ENCODE data around the gene ATXN2.

The ATXN2 gene

GRCh38 chr12:111426344-111427185 is 172.6 kb downstream of the ATXN2 start:
- TF ChIP-seq TCF12 (IDR thresholded peaks at IDR 0.05; ENCODE audit: low read depth) (no peak), TEAD4 (IDR thresholded peaks at IDR 0.05) (no peak)

- TF ChIP-seq REST (IDR thresholded peaks at IDR 0.05; ENCODE audit: low read depth) (no peak), TAF1 (IDR thresholded peaks at IDR 0.05; ENCODE audit: low read depth) (no peak), TEAD4 (IDR thresholded peaks at IDR 0.05) (no peak), USF1 (IDR thresholded peaks at IDR 0.05) (no peak), EP300 (IDR thresholded peaks at IDR 0.05; ENCODE audit: borderline replicate concordance) (no peak), NFIC (IDR thresholded peaks at IDR 0.05) (no peak), FOXM1 (IDR thresholded peaks at IDR 0.05; ENCODE audit: borderline replicate concordance, low read depth) (no peak), EGR1 (IDR thresholded peaks at IDR 0.05) (no peak), CREB1 (IDR thresholded peaks at IDR 0.05; ENCODE audit: low read depth) (no peak), RAD21 (IDR thresholded peaks at IDR 0.05; ENCODE audit: low read depth) (no peak)
Measured at GRCh38 chr12:111425655-111426054, 173.5 kb downstream of the ATXN2 start.

- no peak for TF ChIP-seq EGR1 (IDR thresholded peaks at IDR 0.05)
- TF ChIP-seq REST (IDR thresholded peaks at IDR 0.05; ENCODE audit: low read depth), result no peak
Measured at GRCh38 chr12:111424793-111425251, 174.3 kb downstream of the ATXN2 start.

- TF ChIP-seq USF1 (IDR thresholded peaks at IDR 0.05) (no peak), TEAD4 (IDR thresholded peaks at IDR 0.05) (no peak), YY1 (IDR thresholded peaks at IDR 0.05; ENCODE audit: low read depth) (no peak), ZBTB7A (IDR thresholded peaks at IDR 0.05; ENCODE audit: low read depth) (no peak), TAF1 (IDR thresholded peaks at IDR 0.05; ENCODE audit: low read depth) (no peak), RAD21 (IDR thresholded peaks at IDR 0.05; ENCODE audit: low read depth) (no peak)
Measured at GRCh38 chr12:111424189-111424792, 174.8 kb downstream of the ATXN2 start.

- no peak for TF ChIP-seq EGR1 (IDR thresholded peaks at IDR 0.05)
- TF ChIP-seq TAF1 (IDR thresholded peaks at IDR 0.05; ENCODE audit: low read depth), result no peak
- TF ChIP-seq TEAD4 (IDR thresholded peaks at IDR 0.05), result no peak
- TF ChIP-seq MAX (IDR thresholded peaks at IDR 0.05), result no peak
Measured at GRCh38 chr12:111420494-111420893, 178.6 kb downstream of the ATXN2 start.

GRCh38 chr12:111419784-111420183 is 179.3 kb downstream of the ATXN2 start:
- TF ChIP-seq CEBPB (IDR thresholded peaks at IDR 0.05) (no peak), TAF1 (IDR thresholded peaks at IDR 0.05; ENCODE audit: low read depth) (no peak), MAX (IDR thresholded peaks at IDR 0.05) (no peak), CREB1 (IDR thresholded peaks at IDR 0.05; ENCODE audit: low read depth) (no peak), NFIC (IDR thresholded peaks at IDR 0.05) (no peak), REST (IDR thresholded peaks at IDR 0.05; ENCODE audit: low read depth) (no peak), EGR1 (IDR thresholded peaks at IDR 0.05) (no peak), EP300 (IDR thresholded peaks at IDR 0.05; ENCODE audit: borderline replicate concordance) (no peak), RAD21 (IDR thresholded peaks at IDR 0.05; ENCODE audit: low read depth) (no peak), TCF12 (IDR thresholded peaks at IDR 0.05; ENCODE audit: low read depth) (no peak), ZBTB7A (IDR thresholded peaks at IDR 0.05; ENCODE audit: low read depth) (no peak), TEAD4 (IDR thresholded peaks at IDR 0.05) (no peak), FOXM1 (IDR thresholded peaks at IDR 0.05; ENCODE audit: borderline replicate concordance, low read depth) (no peak)

All from Ishikawa (cell line).